Fibroblast of lung (primary cell): ENCODE results near the gene SPATC1L. TPM values are rescaled to one million over a fixed set of nuclear protein-coding genes. Genes with fewer than 3 reads are reported as not detected.

Experiments used
- DNase-seq, 2 donors: peaks; one replicate each; pipeline versions ENCODE4 v3.0.0 to v3.0.0-alpha.2; 2010; ENCODE audit warnings: low read depth in 2 of 2
- H2AFZ ChIP-seq: 2 replicates; pipeline ENCODE4 v1.5.1; 2012; ENCODE audit warnings: low read length, control low read depth, inconsistent platforms
- H3K27ac ChIP-seq: 2 replicates; pipeline ENCODE4 v1.5.1; 2011; ENCODE audit warnings: low read length, control low read depth; ENCODE audit not compliant: insufficient read depth
- H3K27me3 ChIP-seq: 2 replicates; pipeline ENCODE4 v1.5.1; 2011; ENCODE audit warnings: mild to moderate bottlenecking, low read length; ENCODE audit not compliant: control insufficient read depth, insufficient read depth
- H3K36me3 ChIP-seq: 2 replicates; pipeline ENCODE4 v1.5.1; 2011; ENCODE audit warnings: low read length; ENCODE audit not compliant: control insufficient read depth, insufficient read depth
- H3K4me1 ChIP-seq: 2 replicates; pipeline ENCODE4 v1.5.1; 2011; ENCODE audit warnings: low read length; ENCODE audit not compliant: control insufficient read depth, insufficient read depth; ENCODE audit errors: extremely low read depth
- H3K4me2 ChIP-seq: 2 replicates; pipeline ENCODE4 v1.5.1; 2011; ENCODE audit warnings: low read length, control low read depth; ENCODE audit not compliant: insufficient read depth; ENCODE audit errors: extremely low read depth
- H3K4me3 ChIP-seq, 4 experiments: fragments of 200-600 bp in 1 of 4; sonication (generic) in 1 of 4; replicated peaks in 1 of 4; 2 replicates each; pipeline ENCODE4 v1.5.1; 2011 to 2016; ENCODE audit warnings: low read length in 4 of 4, low read depth in 3 of 4, mild to moderate bottlenecking in 3 of 4, control low read depth in 2 of 4, inconsistent platforms in 1 of 4, mixed read lengths in 1 of 4; ENCODE audit not compliant: insufficient read depth in 1 of 4; ENCODE audit errors: control extremely low read depth in 1 of 4
- H3K79me2 ChIP-seq: 2 replicates; pipeline ENCODE4 v1.5.1; 2012; ENCODE audit warnings: mild to moderate bottlenecking, low read length, inconsistent platforms; ENCODE audit not compliant: control insufficient read depth, insufficient read depth
- H3K9ac ChIP-seq: 2 replicates; pipeline ENCODE4 v1.5.1; 2011; ENCODE audit warnings: mild to moderate bottlenecking, low read length, control low read depth; ENCODE audit not compliant: insufficient read depth
- H3K9me3 ChIP-seq: 2 replicates; pipeline ENCODE4 v1.5.1; 2012; ENCODE audit warnings: low read depth, low read length; ENCODE audit not compliant: control insufficient read depth, insufficient read depth
- H4K20me1 ChIP-seq: 2 replicates; pipeline ENCODE4 v1.5.1; 2011; ENCODE audit warnings: low read length; ENCODE audit not compliant: control insufficient read depth, insufficient read depth; ENCODE audit errors: extremely low read depth
- EZH2 ChIP-seq: IDR thresholded peaks from 2 replicates; pipeline ENCODE4 v1.5.1; 2012; ENCODE audit warnings: low read length, control low read depth, mild to moderate bottlenecking; ENCODE audit errors: missing control alignments
- polyA minus RNA-seq: library from RNA; depleted of rRNA, polyadenylated mRNA; stranded (reverse); fragments of >200 nt; gene quantifications from 2 replicates; pipeline ENCODE4 v1.2.3, GENCODE V29; 2011; ENCODE audit warnings: low replicate concordance
- polyA plus RNA-seq, 2 donors: library from polyadenylated mRNA; depleted of rRNA in 1 of 2; stranded (reverse) in 1 of 2; unstranded in 1 of 2; fragments of >200 nt; gene quantifications; 2 replicates each; pipeline ENCODE4 v1.2.1, GENCODE V29; 2011 to 2012; ENCODE audit warnings: missing spikeins in 1 of 2
- total RNA-seq: library from RNA; depleted of rRNA; stranded (reverse); fragments of >200 nt; gene quantifications from 2 replicates; pipeline ENCODE4 v1.2.1, GENCODE V29; 2014
- TF ChIP-seq, protein P1 (sequence below), 2 donors: IDR thresholded peaks in 1 of 2; conservative IDR thresholded peaks in 1 of 2; 1 replicate in 1 of 2; 2 replicates in 1 of 2; pipeline ENCODE4 v1.5.1; 2011 to 2012; ENCODE audit warnings: low read length in 2 of 2, control low read depth in 1 of 2, inconsistent platforms in 1 of 2, low read depth in 1 of 2, mild to moderate bottlenecking in 1 of 2

The SPATC1L gene
- total RNA-seq (5.4 and 9.6 TPM in 2 replicates), polyA plus RNA-seq (2.9 and 4.4 TPM in 2 replicates), polyA minus RNA-seq (6.7 and 13.7 TPM in 2 replicates)
- polyA plus RNA-seq (2012): 12.2 and 25.0 TPM in 2 replicates

GRCh38 chr21:46183910-46184624, at the start of gene SPATC1L:
SPATC1L (minus strand) TSS chr21:46184459; CDS start chr21:46182816, 1,643 bp downstream.
- H3K4me2 ChIP-seq: peak within 1 kb of the TSS; percentile 88
- peak within 1 kb of the TSS; percentile 69 for H3K27ac ChIP-seq
- peak within 1 kb of the TSS; percentile 61 for H3K9ac ChIP-seq
- H4K20me1 ChIP-seq: no peaks in the 10 kb centered on the region
- H3K9me3 ChIP-seq: no peaks in the 10 kb centered on the region
- no peak for TF ChIP-seq EZH2
- TF ChIP-seq, protein P1, sequence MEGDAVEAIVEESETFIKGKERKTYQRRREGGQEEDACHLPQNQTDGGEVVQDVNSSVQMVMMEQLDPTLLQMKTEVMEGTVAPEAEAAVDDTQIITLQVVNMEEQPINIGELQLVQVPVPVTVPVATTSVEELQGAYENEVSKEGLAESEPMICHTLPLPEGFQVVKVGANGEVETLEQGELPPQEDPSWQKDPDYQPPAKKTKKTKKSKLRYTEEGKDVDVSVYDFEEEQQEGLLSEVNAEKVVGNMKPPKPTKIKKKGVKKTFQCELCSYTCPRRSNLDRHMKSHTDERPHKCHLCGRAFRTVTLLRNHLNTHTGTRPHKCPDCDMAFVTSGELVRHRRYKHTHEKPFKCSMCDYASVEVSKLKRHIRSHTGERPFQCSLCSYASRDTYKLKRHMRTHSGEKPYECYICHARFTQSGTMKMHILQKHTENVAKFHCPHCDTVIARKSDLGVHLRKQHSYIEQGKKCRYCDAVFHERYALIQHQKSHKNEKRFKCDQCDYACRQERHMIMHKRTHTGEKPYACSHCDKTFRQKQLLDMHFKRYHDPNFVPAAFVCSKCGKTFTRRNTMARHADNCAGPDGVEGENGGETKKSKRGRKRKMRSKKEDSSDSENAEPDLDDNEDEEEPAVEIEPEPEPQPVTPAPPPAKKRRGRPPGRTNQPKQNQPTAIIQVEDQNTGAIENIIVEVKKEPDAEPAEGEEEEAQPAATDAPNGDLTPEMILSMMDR (conservative IDR thresholded peaks at IDR 0.05 in 1 of 2, IDR thresholded peaks at IDR 0.05 in 1 of 2; ENCODE audit: low read depth in 1 of 2, low read length in 2 of 2): no peak
- H3K4me3 ChIP-seq: peak within 1 kb of the TSS; percentile 77 to 88 (median 81)
- DNase-seq: peak; percentile 85 to 90
- no peaks in the 10 kb centered on the region for H3K79me2 ChIP-seq
- H3K36me3 ChIP-seq: no peaks in the 10 kb centered on the region
- peak within 1 kb of the TSS; percentile 67 for H2AFZ ChIP-seq
- H3K4me1 ChIP-seq: peaks cover 6% of the 10 kb centered on the region
- H3K27me3 ChIP-seq: no peaks in the 10 kb centered on the region

DNA sequence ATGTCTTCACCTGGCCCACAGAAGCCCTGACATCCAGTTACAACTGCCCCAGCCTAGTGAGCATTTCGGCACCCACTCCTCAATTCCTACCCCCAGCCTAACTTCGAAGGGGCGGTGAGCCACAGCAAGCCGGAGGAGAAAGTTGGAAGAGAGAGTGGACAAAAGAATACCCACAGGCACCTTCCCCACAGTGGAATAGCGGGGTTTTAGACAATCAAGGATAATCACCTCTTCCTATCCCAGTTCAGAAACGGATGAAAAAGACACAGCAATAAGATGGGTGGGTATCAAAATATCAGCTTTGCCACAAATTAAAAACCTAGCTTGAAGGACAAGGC, 45.6 kb upstream of the SPATC1L start:
- Histone ChIP-seq H2AFZ (no peak overlapping the region), H3K4me1 (peaks cover 9% of the 10 kb centered on the region), H3K4me2 (peak overlapping the region; percentile 85), H3K79me2 (peaks cover 35% of the 10 kb centered on the region), H3K9ac (no peak overlapping the region), H3K27me3 (no peaks in the 10 kb centered on the region), H4K20me1 (no peaks in the 10 kb centered on the region), H3K36me3 (peaks cover 3% of the 10 kb centered on the region), H3K4me3 (peak overlapping the region; percentile 40 to 68 (median 58)), H3K9me3 (no peaks in the 10 kb centered on the region), H3K27ac (no peak overlapping the region)
- TF ChIP-seq, protein P1 (conservative IDR thresholded peaks at IDR 0.05 in 1 of 2, IDR thresholded peaks at IDR 0.05 in 1 of 2; ENCODE audit: low read depth in 1 of 2, low read length in 2 of 2): no peak
- no peak for TF ChIP-seq EZH2
- DNase-seq: no peak

GRCh38 chr21:46229133-46229922, 45.1 kb upstream of the SPATC1L start:
- DNase-seq: no peak
- no peak overlapping the region for H3K27ac ChIP-seq
- peak overlapping the region; percentile 74 for H2AFZ ChIP-seq

More at GRCh38 chr21:46229133-46229922, 45.1 kb upstream of the SPATC1L start:
- Histone ChIP-seq H3K27me3 (no peaks in the 10 kb centered on the region), H3K4me3 (peak overlapping the region; percentile 56 to 68 (median 60)), H3K36me3 (peaks cover 2% of the 10 kb centered on the region), H3K4me2 (peak overlapping the region; percentile 85), H3K9ac (peak overlapping the region; percentile 62), H4K20me1 (no peaks in the 10 kb centered on the region), H3K4me1 (peaks cover 9% of the 10 kb centered on the region), H3K79me2 (peaks cover 41% of the 10 kb centered on the region), H3K9me3 (no peaks in the 10 kb centered on the region)
- TF ChIP-seq EZH2: no peak
- TF ChIP-seq, protein P1 (conservative IDR thresholded peaks at IDR 0.05 in 1 of 2, IDR thresholded peaks at IDR 0.05 in 1 of 2; ENCODE audit: low read depth in 1 of 2, low read length in 2 of 2): peak; percentile 20 to 46
